Measurements from ENCODE around the gene FBLN1.

Gene FBLN1

GRCh38 chr22:45616432-45616831, 113.7 kb downstream of the FBLN1 start:
- H3K79me2 ChIP-seq (ENCODE audit: insufficient read depth, low read length), result no peaks in the 10 kb centered on the region
- no peak overlapping the region for H3K4me3 ChIP-seq (ENCODE audit: low read depth, low read length, poor library complexity, severe bottlenecking)
- H3K9ac ChIP-seq (ENCODE audit: low read length), result no peak overlapping the region
- no peak overlapping the region for H3K4me2 ChIP-seq (ENCODE audit: low read length)
- no peaks in the 10 kb centered on the region for H3K9me2 ChIP-seq (ENCODE audit: low read depth, low read length)
- no peaks in the 10 kb centered on the region; the same call in 1 of the 2 replicates for H3K27me3 ChIP-seq (ENCODE audit: insufficient read depth, low read length)
- TF ChIP-seq EZH2 (IDR thresholded peaks at IDR 0.05; ENCODE audit: borderline replicate concordance, low read length) (no peak), CTCF (IDR thresholded peaks at IDR 0.05; ENCODE audit: low read length) (no peak)
- no peaks in the 10 kb centered on the region for H3K4me1 ChIP-seq (ENCODE audit: insufficient read depth, low read length, severe bottlenecking)
- no peaks in the 10 kb centered on the region for H3F3A ChIP-seq (ENCODE audit: insufficient read depth, low read length)
- H3K36me3 ChIP-seq (ENCODE audit: insufficient read depth, low read length), result no peaks in the 10 kb centered on the region; the same call in 1 of the 2 replicates
- no peak overlapping the region for H3K27ac ChIP-seq (ENCODE audit: low read depth, low read length, poor library complexity, severe bottlenecking)
- H2AFZ ChIP-seq (ENCODE audit: low read length), result no peak overlapping the region
- H4K20me1 ChIP-seq (ENCODE audit: insufficient read depth, low read length), result no peaks in the 10 kb centered on the region
- H3K9me3 ChIP-seq (ENCODE audit: low read length), result 0 out of 2 replicates have a peak, but pooled peaks cover 6% of the 10 kb centered on the region

GRCh38 chr22:45617948-45618347, 115.3 kb downstream of the FBLN1 start:
- no peaks in the 10 kb centered on the region for H4K20me1 ChIP-seq (ENCODE audit: insufficient read depth, low read length)
- TF ChIP-seq EZH2 (IDR thresholded peaks at IDR 0.05; ENCODE audit: borderline replicate concordance, low read length), result no peak
- no peak for TF ChIP-seq CTCF (IDR thresholded peaks at IDR 0.05; ENCODE audit: low read length)
- H3K27ac ChIP-seq (ENCODE audit: low read depth, low read length, poor library complexity, severe bottlenecking), result no peak overlapping the region
- no peak overlapping the region for H3K9ac ChIP-seq (ENCODE audit: low read length)
- H3K36me3 ChIP-seq (ENCODE audit: insufficient read depth, low read length), result no peaks in the 10 kb centered on the region; the same call in 1 of the 2 replicates
- no peak overlapping the region for H2AFZ ChIP-seq (ENCODE audit: low read length)
- H3K27me3 ChIP-seq (ENCODE audit: insufficient read depth, low read length), result no peaks in the 10 kb centered on the region; the same call in 1 of the 2 replicates
- no peaks in the 10 kb centered on the region for H3F3A ChIP-seq (ENCODE audit: insufficient read depth, low read length)
- no peaks in the 10 kb centered on the region for H3K4me1 ChIP-seq (ENCODE audit: insufficient read depth, low read length, severe bottlenecking)
- no peak overlapping the region for H3K4me2 ChIP-seq (ENCODE audit: low read length)
- H3K9me3 ChIP-seq (ENCODE audit: low read length), result 0 out of 2 replicates have a peak, but pooled peaks cover 6% of the 10 kb centered on the region
- no peaks in the 10 kb centered on the region for H3K79me2 ChIP-seq (ENCODE audit: insufficient read depth, low read length)
- no peaks in the 10 kb centered on the region for H3K9me2 ChIP-seq (ENCODE audit: low read depth, low read length)
- H3K4me3 ChIP-seq (ENCODE audit: low read depth, low read length, poor library complexity, severe bottlenecking), result no peak overlapping the region

- Histone ChIP-seq H3K27ac (ENCODE audit: low read depth, low read length, poor library complexity, severe bottlenecking) (no peak overlapping the region), H3K4me3 (ENCODE audit: low read depth, low read length, poor library complexity, severe bottlenecking) (no peak overlapping the region), H3K36me3 (ENCODE audit: insufficient read depth, low read length) (no peaks in the 10 kb centered on the region; the same call in 1 of the 2 replicates), H3K4me1 (ENCODE audit: insufficient read depth, low read length, severe bottlenecking) (no peaks in the 10 kb centered on the region), H3K4me2 (ENCODE audit: low read length) (no peak overlapping the region), H3F3A (ENCODE audit: insufficient read depth, low read length) (no peaks in the 10 kb centered on the region), H3K9ac (ENCODE audit: low read length) (no peak overlapping the region), H2AFZ (ENCODE audit: low read length) (no peak overlapping the region), H4K20me1 (ENCODE audit: insufficient read depth, low read length) (no peaks in the 10 kb centered on the region), H3K27me3 (ENCODE audit: insufficient read depth, low read length) (no peaks in the 10 kb centered on the region; the same call in 1 of the 2 replicates), H3K79me2 (ENCODE audit: insufficient read depth, low read length) (no peaks in the 10 kb centered on the region), H3K9me3 (ENCODE audit: low read length) (0 out of 2 replicates have a peak, but pooled peaks cover 6% of the 10 kb centered on the region), H3K9me2 (ENCODE audit: low read depth, low read length) (no peaks in the 10 kb centered on the region)
- TF ChIP-seq CTCF (IDR thresholded peaks at IDR 0.05; ENCODE audit: low read length) (no peak), EZH2 (IDR thresholded peaks at IDR 0.05; ENCODE audit: borderline replicate concordance, low read length) (no peak)
Observed at GRCh38 chr22:45620706-45621105, 118.0 kb downstream of the FBLN1 start.

Data from OCI-LY1 (cell line).